H9 (cell line): ENCODE measurements around the gene ETNPPL. TPM values are rescaled to one million over a fixed set of nuclear protein-coding genes. Genes with fewer than 3 reads are reported as not detected.

Experiments used
- DNase-seq: peaks from one replicate; pipeline ENCODE4 v3.0.0-alpha.2; 2017
- H2AFZ ChIP-seq: one replicate; pipeline ENCODE4 v1.6.1; 2013; ENCODE audit warnings: mild to moderate bottlenecking, low read length, control low read depth, moderate library complexity
- H2AK5ac ChIP-seq: 2 replicates; pipeline ENCODE4 v1.6.1; 2013; ENCODE audit warnings: low read length, control low read depth, mixed read lengths; ENCODE audit not compliant: insufficient read length
- H2BK120ac ChIP-seq: one replicate; pipeline ENCODE4 v1.6.1; 2013; ENCODE audit warnings: low read depth, mild to moderate bottlenecking, low read length, control low read depth, inconsistent platforms; ENCODE audit not compliant: poor library complexity, severe bottlenecking
- H2BK12ac ChIP-seq: 2 replicates; pipeline ENCODE4 v1.6.1; 2013; ENCODE audit warnings: low read length, control low read depth, mixed read lengths, low read depth; ENCODE audit not compliant: insufficient read length
- H2BK15ac ChIP-seq: 2 replicates; pipeline ENCODE4 v1.6.1; 2013; ENCODE audit warnings: low read depth, low read length, control low read depth
- H2BK20ac ChIP-seq: one replicate; pipeline ENCODE4 v1.6.1; 2013; ENCODE audit warnings: low read depth, mild to moderate bottlenecking, low read length, control low read depth, inconsistent platforms; ENCODE audit not compliant: poor library complexity, severe bottlenecking
- H2BK5ac ChIP-seq: 2 replicates; pipeline ENCODE4 v1.6.1; 2013; ENCODE audit warnings: low read length, control low read depth, mixed read lengths; ENCODE audit not compliant: insufficient read length
- H3K14ac ChIP-seq: 2 replicates; pipeline ENCODE4 v1.6.1; 2013; ENCODE audit warnings: low read length, control low read depth; ENCODE audit not compliant: insufficient read depth
- H3K18ac ChIP-seq: 2 replicates; pipeline ENCODE4 v1.6.1; 2013; ENCODE audit warnings: low read depth, mild to moderate bottlenecking, mixed read lengths, low read length, control low read depth; ENCODE audit not compliant: insufficient read length
- H3K23ac ChIP-seq: 2 replicates; pipeline ENCODE4 v1.6.1; 2013; ENCODE audit warnings: low read length, control low read depth, mixed read lengths, low read depth; ENCODE audit not compliant: insufficient read length
- H3K23me2 ChIP-seq: 2 replicates; pipeline ENCODE4 v1.6.1; 2013; ENCODE audit warnings: low read depth, mild to moderate bottlenecking, mixed read lengths, low read length, control low read depth; ENCODE audit not compliant: insufficient read length, poor library complexity, severe bottlenecking
- H3K27ac ChIP-seq: 2 replicates; pipeline ENCODE4 v1.5.1; 2013; ENCODE audit warnings: low read length, control low read depth, mixed read lengths, low read depth; ENCODE audit not compliant: insufficient read length
- H3K27me3 ChIP-seq: 2 replicates; pipeline ENCODE4 v1.6.1; 2013; ENCODE audit warnings: low read length, control low read depth, inconsistent platforms; ENCODE audit not compliant: insufficient read depth
- H3K4ac ChIP-seq: 2 replicates; pipeline ENCODE4 v1.6.1; 2013; ENCODE audit warnings: low read depth, mild to moderate bottlenecking, control low read depth, inconsistent platforms, low read length, moderate library complexity
- H3K4me1 ChIP-seq: 2 replicates; pipeline ENCODE4 v1.6.1; 2013; ENCODE audit warnings: low read length, control low read depth, inconsistent platforms; ENCODE audit not compliant: insufficient read depth
- H3K4me2 ChIP-seq: 2 replicates; pipeline ENCODE4 v1.6.1; 2013; ENCODE audit warnings: low read length, control low read depth, mixed read lengths; ENCODE audit not compliant: insufficient read length, insufficient read depth
- H3K56ac ChIP-seq: 2 replicates; pipeline ENCODE4 v1.6.1; 2013; ENCODE audit warnings: low read depth, mild to moderate bottlenecking, mixed read lengths, low read length, control low read depth; ENCODE audit not compliant: insufficient read length
- H3K79me1 ChIP-seq: 2 replicates; pipeline ENCODE4 v1.6.1; 2013; ENCODE audit warnings: low read depth, mild to moderate bottlenecking, moderate library complexity, low read length, control low read depth, inconsistent platforms; ENCODE audit not compliant: insufficient read depth, poor library complexity, severe bottlenecking
- H3K79me2 ChIP-seq: 2 replicates; pipeline ENCODE4 v1.6.1; 2013; ENCODE audit warnings: low read length, control low read depth, inconsistent platforms; ENCODE audit not compliant: insufficient read depth
- H3K9ac ChIP-seq: 2 replicates; pipeline ENCODE4 v1.6.1; 2013; ENCODE audit warnings: low read length, control low read depth, mixed read lengths; ENCODE audit not compliant: insufficient read length; ENCODE audit errors: extremely low read depth
- H3K9me3 ChIP-seq: one replicate; pipeline ENCODE4 v1.6.1; 2013; ENCODE audit warnings: low read depth, low read length, inconsistent platforms; ENCODE audit not compliant: control insufficient read depth
- H3T11ph ChIP-seq: one replicate; pipeline ENCODE4 v1.6.1; 2013; ENCODE audit warnings: mild to moderate bottlenecking, low read length, control low read depth, inconsistent platforms
- H4K20me1 ChIP-seq: one replicate; pipeline ENCODE4 v1.6.1; 2013; ENCODE audit not compliant: control insufficient read depth, insufficient read length, insufficient read depth
- H4K5ac ChIP-seq: 2 replicates; pipeline ENCODE4 v1.6.1; 2013; ENCODE audit warnings: low read depth, mild to moderate bottlenecking, mixed read lengths, low read length, control low read depth; ENCODE audit not compliant: insufficient read length
- H4K8ac ChIP-seq: replicated peaks from 2 replicates; pipeline ENCODE4 v1.6.1; 2013; ENCODE audit warnings: low read length, control low read depth, mixed read lengths, low read depth; ENCODE audit not compliant: insufficient read length
- H4K91ac ChIP-seq: 2 replicates; pipeline ENCODE4 v1.6.1; 2013; ENCODE audit warnings: low read depth, mild to moderate bottlenecking, moderate library complexity, mixed read lengths, low read length, control low read depth; ENCODE audit not compliant: insufficient read length
- H3K27ac Mint-ChIP-seq, 3 experiments: 2 replicates in 2 of 3; 3 replicates in 1 of 3; pipeline ENCODE4 v1.8.0; 2020 to 2021; ENCODE audit warnings: mixed read lengths in 3 of 3, mild to moderate bottlenecking in 1 of 3, moderate library complexity in 1 of 3
- H3K27me3 Mint-ChIP-seq: 2 replicates; pipeline ENCODE4 v1.8.0; 2021; ENCODE audit warnings: low read depth, mild to moderate bottlenecking, moderate library complexity, mixed read lengths
- H3K36me3 Mint-ChIP-seq, 3 experiments: 2 replicates in 2 of 3; 3 replicates in 1 of 3; pipeline ENCODE4 v1.8.0; 2020 to 2021; ENCODE audit warnings: low read depth in 3 of 3, mixed read lengths in 3 of 3; ENCODE audit not compliant: insufficient read depth in 1 of 3
- H3K4me1 Mint-ChIP-seq, 2 experiments: 2 replicates each; pipeline ENCODE4 v1.8.0; 2020; ENCODE audit warnings: mixed read lengths in 2 of 2
- H3K4me3 Mint-ChIP-seq, 2 experiments: 2 replicates in 1 of 2; 3 replicates in 1 of 2; pipeline ENCODE4 v1.8.0; 2020 to 2021; ENCODE audit warnings: mild to moderate bottlenecking in 2 of 2, mixed read lengths in 2 of 2, moderate library complexity in 1 of 2
- H3K9me3 Mint-ChIP-seq, 2 experiments: 2 replicates in 1 of 2; 3 replicates in 1 of 2; pipeline ENCODE4 v1.8.0; 2020; ENCODE audit warnings: mild to moderate bottlenecking in 2 of 2, mixed read lengths in 2 of 2, moderate library complexity in 1 of 2
- WGBS: extraction: QIAGEN DNeasy Blood & Tissue Kit; methylation state at CpG from one replicate; pipeline ENCODE4 v1.1.7; 2013; ENCODE audit warnings: missing lambda C conversion rate, low lambda C conversion rate, mixed read lengths; ENCODE audit not compliant: insufficient read length; ENCODE audit errors: extremely low coverage; 5-methylcytosine and 5-hydroxymethylcytosine counted together
- long read RNA-seq: library from polyadenylated mRNA; unstranded; transcript quantifications from one replicate; pipeline ENCODE4 v2.0.0, GENCODE V29; 2020
- total RNA-seq: library from RNA; stranded (reverse); gene quantifications from 2 replicates; pipeline ENCODE4 v1.2.1, GENCODE V29; 2021
- TF ChIP-seq, protein P1 (sequence below): fragments of 200-600 bp; sonication (generic); conservative IDR thresholded peaks from 3 replicates; pipeline ENCODE4 v1.8.0; 2021; ENCODE audit warnings: antibody characterized with exemption, mild to moderate bottlenecking

ETNPPL gene
- total RNA-seq, result 1.3 and 1.4 TPM in 2 replicates
- long read RNA-seq, transcript ETNPPL-201 (13 exons, 2,099 nt), result major isoform, 6 of 8 reads
- long read RNA-seq, partial matches to known transcripts, result 1 of 8 reads
- long read RNA-seq, other reads (novel, unspliced or antisense), result 1 of 8 reads

DNA sequence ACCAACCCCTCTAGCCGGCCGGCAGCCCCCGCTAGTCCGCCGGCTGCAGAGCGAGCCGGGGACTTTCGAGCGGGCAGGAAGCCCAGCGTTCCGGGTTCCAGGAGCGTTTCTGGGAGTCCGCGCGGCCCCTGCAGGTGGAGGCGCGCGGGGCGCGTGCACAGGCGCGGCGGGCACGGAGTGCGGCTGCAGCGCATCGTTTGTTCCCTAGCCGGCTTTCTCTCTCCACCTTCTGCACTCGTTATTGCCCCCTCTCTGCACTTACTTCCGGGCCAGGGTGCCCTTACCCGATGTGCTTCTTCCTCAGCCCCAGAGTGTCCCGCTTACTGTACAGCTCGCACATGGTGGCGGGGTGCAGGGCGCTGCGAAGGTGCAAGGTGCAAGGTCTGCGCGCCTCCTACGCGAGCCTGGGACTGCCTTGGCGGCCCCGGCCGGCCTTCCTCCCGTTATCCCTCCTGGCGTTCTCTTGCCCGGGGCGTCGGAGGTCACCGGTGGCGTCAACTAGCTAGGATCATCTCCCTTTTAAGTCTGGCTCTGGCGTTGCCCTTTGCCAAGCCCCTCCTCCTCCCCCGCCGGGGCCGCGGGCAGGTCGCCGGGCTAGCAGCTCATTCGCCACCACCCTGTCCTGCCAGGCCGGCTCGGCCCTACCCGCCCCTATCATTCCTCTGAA lies at the start of gene ETNPPL:
ETNPPL (minus strand) TSS at position 495 of the 667 bp plus-strand sequence; CDS start at position 340, 155 bp downstream.
- Histone ChIP-seq H3K23ac (no peak within 1 kb of the TSS), H4K5ac (no peak within 1 kb of the TSS), H3K9me3 (no peaks in the 10 kb centered on the region), H3K9ac (no peak within 1 kb of the TSS), H2BK12ac (no peak within 1 kb of the TSS), H2BK15ac (no peak within 1 kb of the TSS), H3K14ac (peak within 1 kb of the TSS; percentile 44; the same call in 1 of the 2 replicates), H2AFZ (peak within 1 kb of the TSS; percentile 82), H3K4ac (no peak within 1 kb of the TSS), H3K79me1 (no peaks in the 10 kb centered on the region), H2BK20ac (no peak within 1 kb of the TSS), H2AK5ac (no peak within 1 kb of the TSS), H2BK120ac (no peak within 1 kb of the TSS), H3K4me2 (peak within 1 kb of the TSS; percentile 73), H3K56ac (no peak within 1 kb of the TSS), H3K4me1 (no peaks in the 10 kb centered on the region), H3K23me2 (peaks cover 8% of the 10 kb centered on the region), H3K27ac (no peak within 1 kb of the TSS), H3T11ph (no peak within 1 kb of the TSS), H3K18ac (peak within 1 kb of the TSS; percentile 43), H3K79me2 (no peaks in the 10 kb centered on the region), H4K91ac (no peak within 1 kb of the TSS), H3K27me3 (no peaks in the 10 kb centered on the region), H4K8ac (no peak within 1 kb of the TSS), H4K20me1 (no peaks in the 10 kb centered on the region), H2BK5ac (no peak within 1 kb of the TSS)
- peak; percentile 86 for DNase-seq
- TF ChIP-seq, protein P1, sequence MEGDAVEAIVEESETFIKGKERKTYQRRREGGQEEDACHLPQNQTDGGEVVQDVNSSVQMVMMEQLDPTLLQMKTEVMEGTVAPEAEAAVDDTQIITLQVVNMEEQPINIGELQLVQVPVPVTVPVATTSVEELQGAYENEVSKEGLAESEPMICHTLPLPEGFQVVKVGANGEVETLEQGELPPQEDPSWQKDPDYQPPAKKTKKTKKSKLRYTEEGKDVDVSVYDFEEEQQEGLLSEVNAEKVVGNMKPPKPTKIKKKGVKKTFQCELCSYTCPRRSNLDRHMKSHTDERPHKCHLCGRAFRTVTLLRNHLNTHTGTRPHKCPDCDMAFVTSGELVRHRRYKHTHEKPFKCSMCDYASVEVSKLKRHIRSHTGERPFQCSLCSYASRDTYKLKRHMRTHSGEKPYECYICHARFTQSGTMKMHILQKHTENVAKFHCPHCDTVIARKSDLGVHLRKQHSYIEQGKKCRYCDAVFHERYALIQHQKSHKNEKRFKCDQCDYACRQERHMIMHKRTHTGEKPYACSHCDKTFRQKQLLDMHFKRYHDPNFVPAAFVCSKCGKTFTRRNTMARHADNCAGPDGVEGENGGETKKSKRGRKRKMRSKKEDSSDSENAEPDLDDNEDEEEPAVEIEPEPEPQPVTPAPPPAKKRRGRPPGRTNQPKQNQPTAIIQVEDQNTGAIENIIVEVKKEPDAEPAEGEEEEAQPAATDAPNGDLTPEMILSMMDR, result peak; percentile 38; the same call in 2 of the 3 replicates
- peaks cover 14% of the 10 kb centered on the region in 2 experiments for H3K4me1 Mint-ChIP-seq
- no peak within 1 kb of the TSS; a peak in 1 of 7 replicates for H3K27ac Mint-ChIP-seq
- H3K36me3 Mint-ChIP-seq, result no peaks in the 10 kb centered on the region; a peak in 1 of 7 replicates
- 0 out of 5 replicates have a peak, but pooled peaks cover 0 to 4% of the 10 kb centered on the region in 2 experiments for H3K9me3 Mint-ChIP-seq
- peaks cover 48% of the 10 kb centered on the region for H3K27me3 Mint-ChIP-seq
- no CpG with 5 or more reads among the region's 61 CpGs for WGBS
- H3K4me3 Mint-ChIP-seq, result peak within 1 kb of the TSS; percentile 83
